ENCODE measurements around the gene MYO18A. TPM values are rescaled to one million over a fixed set of nuclear protein-coding genes. Genes with fewer than 3 reads are reported as not detected.

MYO18A gene
- total RNA-seq, 1 donor, result 39.8 TPM

- no peaks in the 10 kb centered on the region for H4K20me1 ChIP-seq (ENCODE audit: insufficient read depth, low read length)
- H3K4me1 ChIP-seq (ENCODE audit: insufficient read depth, low read length), result peaks cover 67% of the 10 kb centered on the region
- no peaks in the 10 kb centered on the region for H3K27me3 ChIP-seq (ENCODE audit: insufficient read depth, low read length)
- no peak overlapping the region for H3K4me3 ChIP-seq (ENCODE audit: insufficient read depth, low read length)
- no peak for TF ChIP-seq CTCF (IDR thresholded peaks at IDR 0.05; ENCODE audit: extremely low read depth, low read depth, low read length)
- DNase-seq (ENCODE audit: insufficient read length, low spot score, missing footprints), result peak; percentile 51
- H3K27ac ChIP-seq (ENCODE audit: low read depth, low read length), result peak overlapping the region; percentile 2
- H2AFZ ChIP-seq (ENCODE audit: low read length), result no peak overlapping the region
- H3K9me3 ChIP-seq (ENCODE audit: low read depth, low read length), result no peaks in the 10 kb centered on the region
- H3K4me2 ChIP-seq (ENCODE audit: insufficient read depth, low read length), result peak overlapping the region; percentile 44
- no peaks in the 10 kb centered on the region for H3K36me3 ChIP-seq (ENCODE audit: insufficient read depth, low read length)
- peaks cover 17% of the 10 kb centered on the region for H3K79me2 ChIP-seq (ENCODE audit: insufficient read depth, low read length)
These were observed 25.5 kb downstream of the MYO18A start for GRCh38 chr17:29154516-29155226.

- Histone ChIP-seq H3K27ac (ENCODE audit: low read depth, low read length) (no peak overlapping the region), H3K36me3 (ENCODE audit: insufficient read depth, low read length) (no peaks in the 10 kb centered on the region), H3K4me3 (ENCODE audit: insufficient read depth, low read length) (no peak overlapping the region), H3K79me2 (ENCODE audit: insufficient read depth, low read length) (peaks cover 2% of the 10 kb centered on the region), H3K4me1 (ENCODE audit: insufficient read depth, low read length) (peaks cover 43% of the 10 kb centered on the region), H3K9me3 (ENCODE audit: low read depth, low read length) (no peaks in the 10 kb centered on the region), H3K4me2 (ENCODE audit: insufficient read depth, low read length) (no peak overlapping the region), H3K27me3 (ENCODE audit: insufficient read depth, low read length) (no peaks in the 10 kb centered on the region), H4K20me1 (ENCODE audit: insufficient read depth, low read length) (no peaks in the 10 kb centered on the region), H2AFZ (ENCODE audit: low read length) (no peak overlapping the region)
- TF ChIP-seq CTCF (IDR thresholded peaks at IDR 0.05; ENCODE audit: extremely low read depth, low read depth, low read length), result no peak
- peak; percentile 93 for DNase-seq (ENCODE audit: insufficient read length, low spot score, missing footprints)
These were observed 28.6 kb downstream of the MYO18A start for GRCh38 chr17:29151567-29151966.

GRCh38 chr17:29150161-29150560 lies 30.0 kb downstream of the MYO18A start:
- no peak overlapping the region for H3K27ac ChIP-seq (ENCODE audit: low read depth, low read length)
- no peaks in the 10 kb centered on the region for H3K27me3 ChIP-seq (ENCODE audit: insufficient read depth, low read length)
- H3K4me1 ChIP-seq (ENCODE audit: insufficient read depth, low read length), result peaks cover 32% of the 10 kb centered on the region
- no peak overlapping the region for H3K4me3 ChIP-seq (ENCODE audit: insufficient read depth, low read length)
- no peaks in the 10 kb centered on the region for H4K20me1 ChIP-seq (ENCODE audit: insufficient read depth, low read length)
- DNase-seq (ENCODE audit: insufficient read length, low spot score, missing footprints), result no peak
- TF ChIP-seq CTCF (IDR thresholded peaks at IDR 0.05; ENCODE audit: extremely low read depth, low read depth, low read length), result no peak
- no peaks in the 10 kb centered on the region for H3K36me3 ChIP-seq (ENCODE audit: insufficient read depth, low read length)
- H3K79me2 ChIP-seq (ENCODE audit: insufficient read depth, low read length), result peaks cover 2% of the 10 kb centered on the region
- H3K9me3 ChIP-seq (ENCODE audit: low read depth, low read length), result no peaks in the 10 kb centered on the region
- H2AFZ ChIP-seq (ENCODE audit: low read length), result no peak overlapping the region
- no peak overlapping the region for H3K4me2 ChIP-seq (ENCODE audit: insufficient read depth, low read length)

- Histone ChIP-seq H3K79me2 (ENCODE audit: insufficient read depth, low read length) (no peaks in the 10 kb centered on the region), H3K4me1 (ENCODE audit: insufficient read depth, low read length) (peaks cover 26% of the 10 kb centered on the region), H4K20me1 (ENCODE audit: insufficient read depth, low read length) (no peaks in the 10 kb centered on the region), H3K36me3 (ENCODE audit: insufficient read depth, low read length) (no peaks in the 10 kb centered on the region), H3K27ac (ENCODE audit: low read depth, low read length) (peak overlapping the region; percentile 52), H3K9me3 (ENCODE audit: low read depth, low read length) (no peaks in the 10 kb centered on the region), H3K4me3 (ENCODE audit: insufficient read depth, low read length) (peak overlapping the region; percentile 72), H3K4me2 (ENCODE audit: insufficient read depth, low read length) (peak overlapping the region; percentile 92), H3K27me3 (ENCODE audit: insufficient read depth, low read length) (no peaks in the 10 kb centered on the region), H2AFZ (ENCODE audit: low read length) (peak overlapping the region; percentile 53)
- no peak for TF ChIP-seq CTCF (IDR thresholded peaks at IDR 0.05; ENCODE audit: extremely low read depth, low read depth, low read length)
- DNase-seq (ENCODE audit: insufficient read length, low spot score, missing footprints), result peak; percentile 73
These were observed 30.6 kb downstream of the MYO18A start for GRCh38 chr17:29149431-29150064.

Measured in osteoblast (primary cell).